BE2C (cell line): ENCODE data around the gene SH3BGR. TPM values are rescaled to one million over a fixed set of nuclear protein-coding genes. Genes with fewer than 3 reads are reported as not detected.
"Not testable (repeated sequence)": the region's sequence is repeated elsewhere in the genome, so short reads cannot be mapped to it uniquely, and the experiment has no call there.

Experiments used
- DNase-seq: peaks from one replicate; pipeline ENCODE4 v3.0.0-alpha.2; 2020
- H3K27me3 ChIP-seq: fragments of 250-450 bp; sonication (Bioruptor Pico); 2 replicates; pipeline ENCODE4 v1.5.1; 2020; ENCODE audit warnings: mild to moderate bottlenecking
- H3K36me3 ChIP-seq: fragments of 250-450 bp; sonication (Bioruptor Pico); 2 replicates; pipeline ENCODE4 v1.5.1; 2020; ENCODE audit warnings: mild to moderate bottlenecking
- H3K4me1 ChIP-seq: fragments of 250-450 bp; sonication (Bioruptor Pico); 2 replicates; pipeline ENCODE4 v1.5.1; 2020
- H3K4me3 ChIP-seq: 2 replicates; pipeline ENCODE4 v1.5.1; 2011; ENCODE audit warnings: low read depth, low read length
- H3K9me3 ChIP-seq: fragments of 250-450 bp; sonication (Bioruptor Pico); 2 replicates; pipeline ENCODE4 v1.5.1; 2020
- polyA plus RNA-seq: library from polyadenylated mRNA; unstranded; fragments of >200 nt; gene quantifications from one replicate; pipeline ENCODE4 v1.2.1, GENCODE V29; 2012; ENCODE audit warnings: low read depth, missing spikeins; ENCODE audit not compliant: insufficient read length, insufficient read depth
- TF ChIP-seq, protein P1 (sequence below): IDR thresholded peaks from 2 replicates; pipeline ENCODE4 v1.5.1; 2012; ENCODE audit warnings: mild to moderate bottlenecking, low read depth, low read length

SH3BGR gene
- 1.6 TPM for polyA plus RNA-seq

DNA sequence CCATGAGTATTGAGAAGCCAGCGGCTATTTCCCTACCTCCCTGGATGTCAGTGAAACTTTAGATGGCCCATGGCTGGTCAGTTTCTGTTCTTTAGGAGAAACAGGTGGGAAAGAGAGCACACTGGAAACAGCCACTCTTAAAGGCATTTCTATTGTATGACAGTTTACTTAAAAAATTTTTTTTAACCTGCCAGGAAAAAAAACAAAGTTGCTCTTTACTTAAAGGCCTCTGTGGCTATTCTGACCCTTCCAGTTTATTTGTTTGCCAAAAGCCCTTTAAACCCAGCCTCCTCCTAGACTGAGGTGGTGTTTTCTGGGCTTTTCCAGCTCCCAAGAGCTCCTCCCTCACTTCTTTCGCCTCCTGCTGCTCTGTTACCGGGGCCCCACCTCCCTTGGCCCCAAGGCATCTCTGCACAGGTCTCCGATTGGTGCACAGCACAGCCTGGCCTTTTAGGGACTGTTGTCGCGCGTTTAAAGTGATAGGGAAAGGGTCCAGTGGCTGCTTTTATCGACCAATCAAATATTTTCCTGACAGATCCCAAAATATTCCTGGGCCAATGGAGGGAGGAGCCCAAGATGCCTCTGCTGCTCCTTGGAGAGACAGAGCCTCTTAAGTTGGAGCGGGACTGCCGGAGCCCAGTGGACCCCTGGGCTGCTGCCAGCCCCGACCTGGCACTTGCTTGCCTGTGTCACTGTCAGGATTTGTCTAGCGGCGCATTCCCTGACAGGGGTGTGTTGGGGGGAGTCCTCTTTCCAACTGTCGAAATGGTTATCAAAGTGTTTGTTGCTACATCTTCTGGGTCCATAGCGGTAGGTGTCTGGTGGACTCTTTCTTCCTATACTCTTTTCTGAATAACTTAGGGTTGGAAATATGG lies at the start of gene SH3BGR:
Gene SH3BGR, plus strand, starts transcription at position 639 of the 875 bp plus-strand sequence. Its CDS starts 127 bp downstream, at position 766.
- Histone ChIP-seq H3K9me3 (no peaks in the 10 kb centered on the region; the same call in 1 of the 2 replicates), H3K36me3 (no peaks in the 10 kb centered on the region), H3K4me1 (no peaks in the 10 kb centered on the region), H3K27me3 (peaks cover 10% of the 10 kb centered on the region; the same call in 1 of the 2 replicates), H3K4me3 (peak within 1 kb of the TSS; percentile 33)
- TF ChIP-seq, protein P1, sequence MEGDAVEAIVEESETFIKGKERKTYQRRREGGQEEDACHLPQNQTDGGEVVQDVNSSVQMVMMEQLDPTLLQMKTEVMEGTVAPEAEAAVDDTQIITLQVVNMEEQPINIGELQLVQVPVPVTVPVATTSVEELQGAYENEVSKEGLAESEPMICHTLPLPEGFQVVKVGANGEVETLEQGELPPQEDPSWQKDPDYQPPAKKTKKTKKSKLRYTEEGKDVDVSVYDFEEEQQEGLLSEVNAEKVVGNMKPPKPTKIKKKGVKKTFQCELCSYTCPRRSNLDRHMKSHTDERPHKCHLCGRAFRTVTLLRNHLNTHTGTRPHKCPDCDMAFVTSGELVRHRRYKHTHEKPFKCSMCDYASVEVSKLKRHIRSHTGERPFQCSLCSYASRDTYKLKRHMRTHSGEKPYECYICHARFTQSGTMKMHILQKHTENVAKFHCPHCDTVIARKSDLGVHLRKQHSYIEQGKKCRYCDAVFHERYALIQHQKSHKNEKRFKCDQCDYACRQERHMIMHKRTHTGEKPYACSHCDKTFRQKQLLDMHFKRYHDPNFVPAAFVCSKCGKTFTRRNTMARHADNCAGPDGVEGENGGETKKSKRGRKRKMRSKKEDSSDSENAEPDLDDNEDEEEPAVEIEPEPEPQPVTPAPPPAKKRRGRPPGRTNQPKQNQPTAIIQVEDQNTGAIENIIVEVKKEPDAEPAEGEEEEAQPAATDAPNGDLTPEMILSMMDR, result no peak
- peak; percentile 35 for DNase-seq

DNA sequence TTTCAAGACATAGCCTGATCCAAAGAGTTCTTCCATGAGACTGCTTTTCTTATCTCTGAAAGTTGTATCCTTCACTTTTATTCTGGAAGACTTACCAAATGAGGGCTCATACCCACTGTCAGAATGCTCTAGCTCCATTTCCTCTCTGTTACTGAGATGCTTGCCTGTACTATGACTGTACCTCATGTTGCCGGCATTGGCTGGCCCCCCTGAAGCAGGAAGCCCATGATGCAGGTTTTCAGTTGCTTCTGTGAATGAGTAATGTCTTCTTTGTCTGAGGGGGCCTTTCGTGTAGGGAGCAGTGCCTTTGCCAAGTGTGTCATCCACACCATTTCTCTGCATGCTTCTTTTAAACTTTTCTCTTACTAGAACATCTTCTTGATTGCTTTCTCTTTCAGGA lies 45.7 kb upstream of the SH3BGR start:
- no peaks in the 10 kb centered on the region; the same call in 1 of the 2 replicates for H3K4me1 ChIP-seq
- no peak overlapping the region for H3K4me3 ChIP-seq
- TF ChIP-seq, protein P1, result no peak
- H3K36me3 ChIP-seq, result peaks cover 3% of the 10 kb centered on the region; the same call in 1 of the 2 replicates
- DNase-seq, result no peak
- H3K9me3 ChIP-seq, result no peaks in the 10 kb centered on the region
- H3K27me3 ChIP-seq, result no peaks in the 10 kb centered on the region

DNA sequence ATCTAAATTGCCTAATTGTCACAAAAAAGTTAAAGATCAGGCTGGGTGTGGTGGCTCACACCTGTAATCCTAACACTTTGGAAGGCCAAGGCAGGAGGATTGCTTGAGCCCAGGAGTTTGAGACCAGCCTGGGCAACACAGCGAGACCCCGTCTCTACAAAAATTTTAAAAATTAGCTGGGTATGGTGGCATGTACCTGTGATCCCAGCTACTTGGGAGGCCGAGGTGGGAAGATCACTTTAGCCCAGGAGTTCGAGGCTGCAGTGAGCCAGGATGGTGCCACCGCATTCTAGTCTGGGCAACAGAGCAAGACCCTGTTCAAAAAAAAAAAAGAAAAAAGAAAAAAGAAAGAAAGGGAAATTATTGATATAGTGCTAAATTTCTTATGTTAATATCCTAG lies 32.6 kb upstream of the SH3BGR start:
- not testable (repeated sequence) for H3K27me3 ChIP-seq, H3K4me3 ChIP-seq, H3K36me3 ChIP-seq, H3K4me1 ChIP-seq, H3K9me3 ChIP-seq, DNase-seq

DNA sequence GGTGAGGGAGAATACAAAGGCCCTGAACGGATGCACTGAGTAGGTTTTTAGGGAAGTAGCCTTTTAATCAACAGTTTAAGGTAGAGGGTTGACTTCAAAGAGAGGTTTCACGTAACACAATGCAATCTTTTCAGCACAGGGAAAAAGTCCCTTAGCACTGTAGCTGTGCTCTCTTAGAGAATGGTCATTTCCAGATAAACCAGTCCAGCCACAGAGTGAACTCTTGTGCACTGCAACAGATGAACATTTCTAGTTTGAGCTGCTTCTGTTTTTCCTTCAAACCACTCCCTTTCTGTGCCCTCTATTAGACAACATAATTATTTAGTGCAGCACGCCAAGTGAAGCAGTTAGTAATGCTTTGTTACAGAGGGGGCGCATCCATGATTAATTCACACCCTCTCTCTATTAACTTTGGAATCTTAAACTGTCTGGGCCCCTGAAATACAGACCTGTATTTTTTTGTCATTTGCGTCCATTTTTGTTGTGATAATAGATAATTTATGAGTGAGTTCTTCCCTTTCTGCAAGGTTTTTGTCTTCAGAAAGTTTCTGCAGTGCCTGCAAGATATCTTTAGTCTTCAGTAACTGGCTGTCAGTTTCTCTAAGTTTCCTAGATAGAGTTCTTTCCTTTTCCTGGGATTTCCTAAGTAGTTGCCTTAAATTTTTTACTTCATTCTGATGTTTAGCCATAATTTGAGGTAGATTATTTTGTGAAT lies 29.1 kb upstream of the SH3BGR start:
- Histone ChIP-seq H3K27me3 (no peaks in the 10 kb centered on the region), H3K9me3 (no peaks in the 10 kb centered on the region), H3K4me3 (no peak overlapping the region), H3K36me3 (no peaks in the 10 kb centered on the region), H3K4me1 (no peaks in the 10 kb centered on the region)
- TF ChIP-seq, protein P1, result no peak
- no peak for DNase-seq

DNA sequence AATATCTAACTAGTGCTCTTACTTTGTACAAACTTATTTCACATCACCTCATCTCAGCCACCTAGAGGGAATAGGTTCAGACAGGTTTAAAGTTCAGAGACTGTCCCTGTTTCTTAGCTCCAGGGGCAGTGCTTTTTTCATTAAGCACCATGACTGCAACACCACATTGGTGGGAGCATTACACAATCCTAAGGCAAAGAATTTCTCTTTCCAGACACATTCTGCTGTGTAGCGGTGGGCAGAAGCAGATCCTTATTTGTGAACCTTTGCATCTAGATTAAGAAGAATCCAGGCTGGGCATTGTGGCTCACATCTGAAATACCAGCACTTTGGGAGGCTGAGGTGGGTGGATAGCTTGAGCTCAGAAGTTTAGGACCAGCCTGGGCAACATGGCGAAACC lies 22.3 kb upstream of the SH3BGR start:
- TF ChIP-seq, protein P1, result no peak
- no peak for DNase-seq
- Histone ChIP-seq H3K36me3 (no peaks in the 10 kb centered on the region), H3K9me3 (no peaks in the 10 kb centered on the region), H3K4me3 (no peak overlapping the region), H3K27me3 (no peaks in the 10 kb centered on the region), H3K4me1 (no peaks in the 10 kb centered on the region)

DNA sequence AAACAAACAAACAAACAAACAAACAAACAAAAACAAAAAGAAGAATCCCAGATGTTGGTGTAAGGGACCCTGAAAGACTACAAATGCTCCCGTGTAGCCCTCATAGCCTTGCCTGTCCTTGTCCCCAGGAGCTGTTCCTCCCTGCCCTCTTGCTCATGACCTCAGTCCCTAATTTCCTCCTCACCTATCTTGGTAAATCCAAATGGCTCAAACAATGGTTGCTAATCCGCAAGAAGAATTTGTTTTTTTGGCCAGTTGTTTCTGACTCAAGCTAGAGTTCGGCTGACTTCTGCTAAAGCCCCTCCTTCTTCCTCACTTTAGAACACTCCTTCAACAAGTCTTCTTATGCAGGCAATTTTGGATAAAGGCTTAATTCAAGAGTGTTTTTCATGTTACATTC lies 21.8 kb upstream of the SH3BGR start:
- no peak overlapping the region for H3K4me3 ChIP-seq
- no peak for DNase-seq
- no peaks in the 10 kb centered on the region for H3K9me3 ChIP-seq
- no peaks in the 10 kb centered on the region for H3K36me3 ChIP-seq
- no peaks in the 10 kb centered on the region for H3K4me1 ChIP-seq
- H3K27me3 ChIP-seq, result no peaks in the 10 kb centered on the region
- TF ChIP-seq, protein P1, result no peak
